ENCODE results near the gene C1GALT1. TPM values are rescaled to one million over a fixed set of nuclear protein-coding genes. Genes with fewer than 3 reads are reported as not detected.

Gene C1GALT1
- total RNA-seq, 1 donor from 2014 or later, result 15.6 TPM

DNA sequence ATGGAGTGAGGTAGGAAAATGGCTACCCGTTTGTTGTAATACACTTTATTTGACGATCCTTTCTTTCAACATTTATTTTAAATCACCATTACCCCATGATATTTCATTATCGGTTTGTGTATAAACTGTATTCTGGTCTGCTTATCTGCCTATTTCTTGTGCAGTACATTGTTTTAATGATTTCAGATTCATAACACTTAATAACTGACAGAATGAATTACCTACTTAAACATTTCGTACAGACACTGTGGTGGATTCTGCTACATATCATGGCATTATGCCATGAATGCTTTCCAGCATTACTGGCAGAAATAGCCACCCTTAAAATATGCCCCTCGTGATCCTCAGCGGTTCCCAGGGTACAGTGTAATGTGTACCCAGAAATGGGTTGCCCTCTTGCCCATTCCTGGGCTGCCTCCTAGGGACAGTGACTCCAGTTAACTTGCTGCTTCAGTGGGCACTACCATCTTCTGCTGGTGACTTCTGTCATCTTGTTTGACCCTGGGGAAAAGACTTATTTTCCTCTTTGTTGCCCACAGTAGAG, 74.5 kb downstream of the C1GALT1 start:
- Mint-ChIP-seq H3K9me3 (peaks cover 3% of the 10 kb centered on the region), H3K4me3 (no peak overlapping the region), H3K27me3 (ENCODE audit: low read depth) (no peaks in the 10 kb centered on the region), H3K27ac (ENCODE audit: unreplicated experiment) (no peak overlapping the region), H3K36me3 (ENCODE audit: low read depth) (peaks cover 3% of the 10 kb centered on the region), H3K4me1 (no peaks in the 10 kb centered on the region)
- DNase-seq (ENCODE audit: low read depth, low spot score), result no peak
- TF ChIP-seq, protein P1, sequence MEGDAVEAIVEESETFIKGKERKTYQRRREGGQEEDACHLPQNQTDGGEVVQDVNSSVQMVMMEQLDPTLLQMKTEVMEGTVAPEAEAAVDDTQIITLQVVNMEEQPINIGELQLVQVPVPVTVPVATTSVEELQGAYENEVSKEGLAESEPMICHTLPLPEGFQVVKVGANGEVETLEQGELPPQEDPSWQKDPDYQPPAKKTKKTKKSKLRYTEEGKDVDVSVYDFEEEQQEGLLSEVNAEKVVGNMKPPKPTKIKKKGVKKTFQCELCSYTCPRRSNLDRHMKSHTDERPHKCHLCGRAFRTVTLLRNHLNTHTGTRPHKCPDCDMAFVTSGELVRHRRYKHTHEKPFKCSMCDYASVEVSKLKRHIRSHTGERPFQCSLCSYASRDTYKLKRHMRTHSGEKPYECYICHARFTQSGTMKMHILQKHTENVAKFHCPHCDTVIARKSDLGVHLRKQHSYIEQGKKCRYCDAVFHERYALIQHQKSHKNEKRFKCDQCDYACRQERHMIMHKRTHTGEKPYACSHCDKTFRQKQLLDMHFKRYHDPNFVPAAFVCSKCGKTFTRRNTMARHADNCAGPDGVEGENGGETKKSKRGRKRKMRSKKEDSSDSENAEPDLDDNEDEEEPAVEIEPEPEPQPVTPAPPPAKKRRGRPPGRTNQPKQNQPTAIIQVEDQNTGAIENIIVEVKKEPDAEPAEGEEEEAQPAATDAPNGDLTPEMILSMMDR (conservative IDR thresholded peaks at IDR 0.05), result no peak

DNA sequence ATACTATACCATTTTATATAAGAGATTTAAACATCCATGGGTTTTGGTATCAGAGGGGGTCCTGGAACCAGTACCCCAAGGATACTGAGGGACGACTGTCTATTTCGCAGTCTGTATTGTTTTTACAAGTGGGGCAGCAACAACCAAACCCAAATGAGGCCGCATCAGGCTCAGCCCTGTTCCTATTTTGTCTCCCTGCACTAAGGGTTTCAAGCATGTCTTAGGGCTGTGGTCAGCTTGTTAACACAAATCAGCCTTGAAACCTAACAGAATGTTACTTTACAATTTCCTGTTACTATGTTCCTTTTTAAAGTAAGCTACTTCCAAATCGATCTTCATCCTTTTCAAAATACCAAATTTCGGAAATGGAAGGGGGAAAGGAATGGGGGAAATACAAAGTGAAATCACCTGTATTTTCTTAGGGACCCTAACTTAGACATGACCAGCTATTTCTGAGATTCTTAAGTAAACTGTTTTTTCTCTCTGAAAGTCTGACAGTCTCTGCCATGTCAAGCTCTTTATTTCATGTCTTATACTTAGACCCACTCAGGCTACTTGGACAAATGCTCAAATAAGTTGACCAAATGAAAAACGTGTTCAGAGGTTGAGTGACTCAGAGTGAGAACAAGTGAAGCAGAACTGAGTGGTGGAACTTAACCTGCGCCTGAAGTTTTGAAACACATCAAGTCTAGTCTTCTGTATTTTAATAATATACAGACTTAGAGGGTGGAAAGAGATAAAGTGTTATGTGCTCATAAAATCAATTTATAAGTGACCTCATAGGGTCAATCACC, 75.8 kb downstream of the C1GALT1 start:
- Mint-ChIP-seq H3K9me3 (peaks cover 3% of the 10 kb centered on the region), H3K27ac (ENCODE audit: unreplicated experiment) (no peak overlapping the region), H3K36me3 (ENCODE audit: low read depth) (peaks cover 3% of the 10 kb centered on the region), H3K4me3 (no peak overlapping the region), H3K27me3 (ENCODE audit: low read depth) (no peaks in the 10 kb centered on the region), H3K4me1 (no peaks in the 10 kb centered on the region)
- TF ChIP-seq, protein P1 (conservative IDR thresholded peaks at IDR 0.05), result no peak
- no peak for DNase-seq (ENCODE audit: low read depth, low spot score)

DNA sequence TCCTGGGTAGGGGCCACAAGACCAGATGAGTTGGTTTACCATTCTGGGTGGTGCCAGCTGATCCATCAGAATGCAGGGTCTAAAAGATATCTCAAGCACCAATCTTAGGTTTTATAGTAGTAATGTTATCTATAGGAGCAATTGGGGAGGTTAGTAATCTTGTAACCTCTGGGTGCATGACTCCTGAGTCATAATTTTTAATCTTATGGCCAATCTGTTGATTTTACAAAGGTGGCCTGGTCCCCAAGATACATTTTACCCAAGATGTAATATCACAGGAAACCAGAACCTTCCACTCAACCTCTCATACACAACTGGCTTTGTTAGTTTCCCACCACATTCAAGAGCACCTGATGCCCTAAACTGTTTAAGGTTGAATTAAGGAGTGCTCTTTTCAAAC, 79.5 kb downstream of the C1GALT1 start:
- TF ChIP-seq, protein P1 (conservative IDR thresholded peaks at IDR 0.05), result no peak
- Mint-ChIP-seq H3K36me3 (ENCODE audit: low read depth) (peaks cover 3% of the 10 kb centered on the region), H3K4me1 (no peaks in the 10 kb centered on the region)

DNA sequence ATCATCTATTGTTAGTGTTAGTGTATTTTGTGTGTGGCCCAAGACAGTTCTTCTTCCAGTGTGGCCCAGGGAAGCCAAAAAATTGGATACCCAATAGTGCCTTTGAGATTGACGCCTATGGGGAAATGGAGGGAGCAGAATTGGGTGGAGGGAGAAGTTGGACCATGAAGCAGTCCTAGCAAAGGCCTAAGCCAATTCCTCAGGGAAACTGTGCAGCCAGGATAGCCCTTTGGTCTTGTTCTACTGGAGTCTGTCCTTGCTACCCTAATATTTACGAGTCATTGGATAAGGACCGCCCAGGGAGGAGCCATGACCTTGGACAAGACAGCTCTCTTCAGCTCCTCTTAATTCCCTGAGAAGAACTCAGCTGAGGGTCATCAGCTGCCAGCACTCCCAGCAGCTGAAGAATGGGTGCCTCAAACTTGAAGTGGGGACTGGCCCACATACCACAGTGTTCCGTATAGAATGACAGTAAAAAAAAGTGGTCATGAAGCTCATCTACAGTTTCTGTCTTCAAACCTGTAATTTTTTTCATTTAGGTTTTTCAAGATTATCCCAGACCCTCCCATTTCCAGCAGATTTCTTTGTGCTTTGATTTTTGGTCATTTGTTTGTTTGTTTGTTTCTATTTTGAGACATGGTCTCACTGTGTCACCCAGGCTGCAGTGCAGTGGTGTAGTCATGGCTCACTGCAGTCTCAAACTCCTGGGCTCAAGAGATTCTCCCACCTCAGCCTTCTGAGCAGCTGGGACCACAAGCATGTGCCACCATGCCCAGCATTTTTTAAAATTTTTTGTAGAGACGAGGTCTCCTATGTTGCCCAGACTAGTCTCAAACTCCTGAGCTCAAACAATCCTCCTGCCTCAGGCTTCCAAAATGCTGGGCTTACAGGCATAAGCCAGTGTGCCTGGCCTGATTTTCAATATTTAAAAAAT, 81.2 kb downstream of the C1GALT1 start:
- no peaks in the 10 kb centered on the region for H3K4me1 Mint-ChIP-seq
- peak overlapping the region; percentile 47 for H3K27ac Mint-ChIP-seq (ENCODE audit: unreplicated experiment)
- TF ChIP-seq, protein P1 (conservative IDR thresholded peaks at IDR 0.05), result no peak
- DNase-seq (ENCODE audit: low read depth, low spot score), result no peak
- H3K27me3 Mint-ChIP-seq (ENCODE audit: low read depth), result no peaks in the 10 kb centered on the region
- no peak overlapping the region for H3K4me3 Mint-ChIP-seq
- H3K9me3 Mint-ChIP-seq, result peaks cover 3% of the 10 kb centered on the region
- H3K36me3 Mint-ChIP-seq (ENCODE audit: low read depth), result peaks cover 3% of the 10 kb centered on the region

More for the DNA sequence above, 79.5 kb downstream of the C1GALT1 start:
- no peak for DNase-seq (ENCODE audit: low read depth, low spot score)
- no peaks in the 10 kb centered on the region for H3K27me3 Mint-ChIP-seq (ENCODE audit: low read depth)
- H3K9me3 Mint-ChIP-seq, result peaks cover 3% of the 10 kb centered on the region
- no peak overlapping the region for H3K27ac Mint-ChIP-seq (ENCODE audit: unreplicated experiment)
- no peak overlapping the region for H3K4me3 Mint-ChIP-seq

- no peak for DNase-seq (ENCODE audit: low read depth, low spot score)
- TF ChIP-seq, protein P1 (conservative IDR thresholded peaks at IDR 0.05), result no peak
- H3K27ac Mint-ChIP-seq (ENCODE audit: unreplicated experiment), result no peak overlapping the region
- H3K4me1 Mint-ChIP-seq, result no peaks in the 10 kb centered on the region
- H3K27me3 Mint-ChIP-seq (ENCODE audit: low read depth), result no peaks in the 10 kb centered on the region
- no peak overlapping the region for H3K4me3 Mint-ChIP-seq
- peaks cover 3% of the 10 kb centered on the region for H3K9me3 Mint-ChIP-seq
- H3K36me3 Mint-ChIP-seq (ENCODE audit: low read depth), result peaks cover 1% of the 10 kb centered on the region
Observed at GRCh38 chr7:7264306-7265040, 82.1 kb downstream of the C1GALT1 start.
